Lower leg skin (tissue), 4 donors: Measurements from ENCODE around the gene DUSP9. TPM values are rescaled to one million over a fixed set of nuclear protein-coding genes. Genes with fewer than 3 reads are reported as not detected.

Source experiments
- DNase-seq, 2 donors: peaks; one replicate each; pipeline ENCODE4 v3.0.0-alpha.2; 2019; ENCODE audit warnings: low spot score in 2 of 2
- H3K4me3 ChIP-seq: fragments of 200-600 bp; sonication (generic); 2 replicates; pipeline ENCODE4 v1.5.1; 2017; ENCODE audit warnings: mild to moderate bottlenecking, low read depth; ENCODE audit not compliant: poor library complexity, severe bottlenecking
- CTCF ChIP-seq, 3 donors: fragments of 450-650 bp; IDR thresholded peaks; one replicate each; pipeline ENCODE4 v1.5.1; 2016; ENCODE audit warnings: antibody characterized with exemption in 3 of 3, mild to moderate bottlenecking in 3 of 3, moderate library complexity in 2 of 3
- POLR2A ChIP-seq, 2 donors: fragments of 450-650 bp; IDR thresholded peaks; one replicate each; pipeline ENCODE4 v1.6.1; 2016 to 2017; ENCODE audit warnings: antibody characterized with exemption in 2 of 2, mild to moderate bottlenecking in 1 of 2, moderate library complexity in 1 of 2
- WGBS, 2 donors: methylation state at CpG; one replicate each; pipeline ENCODE4 v1.1.5; 2018; 5-methylcytosine and 5-hydroxymethylcytosine counted together
- intact Hi-C: fragments of 100-400 bp; cut with DNase I; formaldehyde crosslinking; loops from one replicate; pipeline ENCODE4 v1.15.0; 2023; ENCODE audit warnings: low total_unique reads
- total RNA-seq, 4 donors: library from RNA; depleted of rRNA; stranded (reverse); fragments of >200 nt; gene quantifications; one replicate each; pipeline ENCODE4 v1.1.0, GENCODE V29; 2016

DUSP9 gene
- total RNA-seq, 4 donors from 2014 or later: 0.13 to 0.20 TPM; not detected in 2

DNA sequence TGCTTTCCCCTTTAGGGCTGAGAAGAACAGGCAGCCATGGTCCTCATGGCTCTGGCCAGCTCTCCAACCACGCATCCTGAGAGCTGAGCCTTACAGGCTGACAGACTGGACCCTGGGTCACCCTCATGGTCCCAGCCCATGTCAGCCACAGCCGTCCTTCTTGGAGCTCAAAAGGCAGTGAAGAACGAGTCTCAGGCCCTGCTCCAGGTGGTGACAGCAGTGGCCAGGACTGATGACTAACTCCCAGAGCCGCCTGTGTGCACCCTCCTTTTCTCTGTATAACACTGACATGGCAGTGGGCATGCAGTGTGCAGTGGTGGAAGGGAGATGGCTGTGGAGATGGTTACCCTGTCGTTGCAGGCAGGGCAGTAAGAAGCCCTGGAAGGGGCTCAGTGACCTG is 10.3 kb upstream of the DUSP9 start:
- intact Hi-C loops: no loop called here
- peak in 1 of 2 donors; percentile 66 for DNase-seq
- no peak overlapping the region for H3K4me3 ChIP-seq
- no peak for TF ChIP-seq CTCF (IDR thresholded peaks at IDR 0.05)
- TF ChIP-seq POLR2A (IDR thresholded peaks at IDR 0.05): no peak
- 63 to 85% methylated on average over 2 to 5 of the region's 5 CpGs for WGBS, 2 donors

DNA sequence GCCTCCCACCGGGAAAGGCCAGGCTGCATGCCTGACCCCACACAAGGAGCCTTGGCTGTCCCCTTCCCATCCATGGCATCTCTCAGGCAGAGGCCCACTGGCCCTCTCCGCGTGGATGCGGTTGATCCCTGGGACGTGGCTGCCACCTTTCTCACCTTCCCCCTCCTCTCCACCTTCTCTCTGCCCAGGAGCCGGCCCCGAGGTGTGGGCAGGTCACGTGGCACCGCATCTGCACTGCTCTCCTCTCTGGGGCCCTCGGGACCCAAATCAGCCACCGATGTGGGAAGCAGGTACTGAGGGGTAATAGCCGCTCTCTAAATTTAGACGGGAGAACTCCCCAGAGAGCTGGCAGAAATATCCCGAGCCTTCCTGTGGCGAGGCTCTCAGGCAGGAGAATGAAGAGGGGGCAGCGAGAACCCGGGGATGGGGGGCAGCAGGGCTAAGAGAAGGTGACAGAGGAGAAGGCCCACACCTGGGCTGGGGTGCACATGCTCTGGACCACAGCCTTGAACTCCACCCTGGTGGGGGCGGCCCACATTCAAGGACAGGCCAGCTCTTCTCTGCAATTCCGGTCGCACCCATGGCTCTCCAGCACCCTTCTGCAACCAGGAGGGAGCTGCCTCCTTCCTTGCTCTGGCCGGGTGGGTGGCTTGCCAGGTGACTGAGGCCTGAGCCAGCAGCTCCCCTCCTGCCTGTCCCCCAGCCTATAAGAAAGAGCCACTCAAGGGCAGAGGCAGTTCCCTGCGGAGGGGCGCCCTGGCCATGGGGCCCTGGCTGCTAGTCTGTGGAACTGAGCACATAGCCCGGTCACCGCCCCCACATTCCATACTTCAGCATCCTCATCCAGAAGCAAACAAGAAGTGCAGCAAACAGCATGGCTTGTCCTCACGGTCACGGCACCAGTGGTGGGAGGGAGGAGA is 9.6 kb upstream of the DUSP9 start:
- intact Hi-C loops: no loop called here
- 80 to 89% methylated on average over 25 to 27 of the region's 27 CpGs for WGBS, 2 donors
- DNase-seq: peak in 1 of 2 donors; percentile 78
- TF ChIP-seq POLR2A (IDR thresholded peaks at IDR 0.05) (no peak), CTCF (IDR thresholded peaks at IDR 0.05) (no peak)
- no peak overlapping the region for H3K4me3 ChIP-seq

GRCh38 chrX:153638041-153638371 is 9.0 kb upstream of the DUSP9 start:
- TF ChIP-seq POLR2A (IDR thresholded peaks at IDR 0.05) (no peak), CTCF (IDR thresholded peaks at IDR 0.05) (no peak)
- intact Hi-C loops: no loop called here
- peak in 1 of 2 donors; percentile 50 for DNase-seq
- H3K4me3 ChIP-seq: no peak overlapping the region
- WGBS, 2 donors: 80 to 93% methylated on average over 1 to 6 of the region's 6 CpGs

DNA sequence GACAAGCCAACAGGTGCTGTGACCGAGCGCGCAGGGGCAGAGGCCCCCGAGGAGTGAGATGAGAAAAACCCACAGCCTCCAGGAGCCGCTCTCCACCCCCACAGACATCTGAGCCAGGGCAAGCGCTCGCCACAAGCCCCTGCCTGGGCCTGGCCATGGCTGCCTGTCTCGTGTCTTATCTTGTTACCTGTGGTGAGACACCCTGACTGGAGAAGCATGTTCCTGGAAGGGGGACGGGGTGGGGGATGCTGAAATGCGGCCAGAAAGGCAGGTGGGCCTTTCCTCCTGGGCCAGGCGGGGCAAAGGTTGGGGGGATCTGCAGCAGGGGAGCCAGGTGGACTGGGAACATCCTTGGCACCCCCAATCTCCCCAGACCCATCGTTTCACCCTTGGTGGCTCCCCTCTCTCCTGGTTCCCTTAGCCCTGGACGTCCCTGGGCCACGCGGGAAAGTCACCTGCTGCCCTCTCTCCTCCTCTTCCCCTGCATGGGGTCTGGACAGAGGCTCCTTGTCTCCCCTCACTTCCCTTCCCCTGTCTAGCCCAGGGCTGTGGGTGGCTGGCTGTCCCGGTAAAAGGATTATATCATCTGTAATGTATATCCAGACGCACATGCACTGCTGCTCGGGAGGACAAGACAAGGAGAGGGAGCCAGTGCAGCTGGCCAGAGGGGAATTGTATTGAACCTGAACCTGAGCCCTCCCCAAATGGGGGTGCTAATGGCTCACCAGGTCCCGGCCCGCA is 8.4 kb upstream of the DUSP9 start:
- intact Hi-C loops: no loop called here
- H3K4me3 ChIP-seq: no peak overlapping the region
- DNase-seq: peak in 1 of 2 donors; percentile 77
- WGBS, 2 donors: 61 to 70% methylated on average over 12 to 20 of the region's 20 CpGs
- no peak for TF ChIP-seq CTCF (IDR thresholded peaks at IDR 0.05)
- no peak for TF ChIP-seq POLR2A (IDR thresholded peaks at IDR 0.05)

DNA sequence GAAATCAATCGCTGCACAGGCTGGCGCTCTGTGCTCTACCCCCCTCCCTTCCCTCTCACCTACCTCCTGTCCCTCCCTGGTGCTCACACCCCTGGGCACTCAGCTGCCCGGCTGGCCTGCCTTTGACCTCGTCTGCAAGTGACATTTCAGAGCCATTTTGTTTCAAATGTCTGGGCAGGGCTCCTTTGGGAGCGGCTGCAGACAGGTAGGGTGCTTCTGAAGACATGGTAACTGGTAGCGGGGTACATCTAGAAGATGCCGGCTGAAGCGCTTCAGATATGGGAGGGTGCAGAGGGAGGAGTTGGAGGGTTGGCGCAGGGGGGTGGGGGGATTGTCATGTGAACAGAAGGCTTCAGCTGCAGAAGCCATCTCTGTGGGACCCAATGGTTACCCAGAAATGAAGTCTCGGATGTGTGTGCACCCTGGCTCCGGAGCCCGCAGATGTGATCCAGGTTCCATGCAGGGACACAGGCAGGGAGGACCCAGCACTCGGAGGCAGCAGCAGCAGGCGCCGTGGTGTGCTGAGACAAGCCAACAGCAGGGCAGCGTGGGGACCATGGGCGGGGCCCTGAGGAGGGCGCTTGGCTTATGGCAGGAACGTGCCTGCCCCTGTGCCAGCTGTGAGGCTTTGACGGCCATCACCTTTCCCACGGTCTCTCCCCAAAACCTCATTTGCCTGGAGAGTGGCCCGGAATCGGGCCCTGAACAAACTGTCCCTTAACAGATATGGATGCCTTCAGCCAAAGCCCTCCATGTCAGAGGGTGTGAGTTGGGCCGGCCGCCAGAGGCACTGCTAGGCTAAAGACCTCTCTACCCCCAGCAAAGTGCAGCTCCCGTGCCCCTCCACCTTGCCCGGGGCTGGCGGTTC is 7.6 kb upstream of the DUSP9 start:
- 73 to 76% methylated on average over 17 to 27 of the region's 28 CpGs for WGBS, 2 donors
- intact Hi-C loops: no loop called here
- no peak overlapping the region for H3K4me3 ChIP-seq
- TF ChIP-seq POLR2A (IDR thresholded peaks at IDR 0.05): no peak
- no peak for TF ChIP-seq CTCF (IDR thresholded peaks at IDR 0.05)
- peak in 1 of 2 donors; percentile 77 for DNase-seq
